Measurements from ENCODE around the gene ATP10B. TPM values are rescaled to one million over a fixed set of nuclear protein-coding genes. Genes with fewer than 3 reads are reported as not detected.

The ATP10B gene
- total and polyA plus RNA-seq, 2 of the 8 experiments (the other 6 are each of a cell fraction or from before 2014, with no cell fraction given), result 0.06 to 0.11 TPM

- CTCF ChIA-PET (ENCODE audit: partially characterized antibody), result no interaction called here
- WGBS, 2 experiments (ENCODE audit: extremely low coverage in 1 of 2, insufficient coverage in 1 of 2, insufficient read length in 1 of 2, insufficient replicate concordance in 2 of 2, low coverage in 1 of 2, low lambda C conversion rate in 2 of 2, missing lambda C conversion rate in 1 of 2), result 85% methylated on average over 4 of the region's 4 CpGs; no CpG with 5 or more reads in 1 of the 2 experiments
- Histone ChIP-seq H2BK5ac (ENCODE audit: low read depth, low read length) (no peak overlapping the region), H2BK12ac (ENCODE audit: low read depth, low read length) (no peak overlapping the region), H3K4me2 (ENCODE audit: insufficient read depth in 1 of 2, low read depth in 2 of 2, low read length in 2 of 2) (no peak overlapping the region), H3K18ac (ENCODE audit: extremely low read depth, low read length) (no peak overlapping the region), H3K23ac (ENCODE audit: insufficient read length) (no peak overlapping the region), H3K14ac (ENCODE audit: insufficient read length) (no peak overlapping the region), H3K27me3 (replicated peaks in 1 of 4; ENCODE audit: control insufficient read depth in 3 of 4, extremely low read depth in 1 of 4, insufficient read depth in 3 of 4, low read length in 3 of 4) (no peaks in the 10 kb centered on the region), H4K91ac (replicated peaks; ENCODE audit: insufficient read length, low read length) (no peak overlapping the region), H4K20me1 (replicated peaks in 1 of 2; ENCODE audit: control insufficient read depth in 1 of 2, insufficient read depth in 2 of 2, low read length in 2 of 2) (no peaks in the 10 kb centered on the region), H3K56ac (replicated peaks; ENCODE audit: insufficient read length, low read depth, low read length) (no peak overlapping the region), H3K4ac (replicated peaks; ENCODE audit: insufficient read length, low read depth, low read length) (no peak overlapping the region), H3K9me3 (ENCODE audit: insufficient read depth in 2 of 2, low read depth in 1 of 2, low read length in 1 of 2) (no peaks in the 10 kb centered on the region), H4K8ac (ENCODE audit: extremely low read depth, insufficient read depth, low read length) (no peak overlapping the region), H2BK15ac (ENCODE audit: low read length) (no peak overlapping the region), H3K27ac (ENCODE audit: low read depth, low read length) (no peak overlapping the region), H3K4me1 (replicated peaks in 1 of 4; ENCODE audit: control insufficient read depth in 3 of 4, insufficient read depth in 4 of 4, low read length in 3 of 4) (no peaks in the 10 kb centered on the region), H2AK5ac (ENCODE audit: low read depth, low read length) (no peak overlapping the region), H3K79me2 (ENCODE audit: control insufficient read depth in 1 of 2, insufficient read depth in 2 of 2, low read length in 2 of 2) (no peaks in the 10 kb centered on the region), H3K4me3 (ENCODE audit: extremely low read depth in 1 of 4, insufficient read depth in 2 of 4, low read depth in 3 of 4, low read length in 4 of 4) (no peak overlapping the region), H2BK120ac (replicated peaks; ENCODE audit: low read depth, low read length) (no peak overlapping the region), H3K36me3 (ENCODE audit: control insufficient read depth in 2 of 4, insufficient read depth in 4 of 4, low read length in 3 of 4) (no peaks in the 10 kb centered on the region), H3K79me1 (ENCODE audit: low read depth, low read length) (no peaks in the 10 kb centered on the region), H2BK20ac (ENCODE audit: low read length) (no peak overlapping the region), H3K23me2 (ENCODE audit: low read depth, low read length) (no peaks in the 10 kb centered on the region), H2AFZ (ENCODE audit: low read length) (no peak overlapping the region), H4K5ac (ENCODE audit: insufficient read length, low read depth, low read length) (no peak overlapping the region), H3K9ac (replicated peaks in 1 of 4; ENCODE audit: extremely low read depth in 1 of 4, low read depth in 3 of 4, low read length in 3 of 4) (no peak overlapping the region)
- DNase-seq (ENCODE audit: low read depth in 1 of 2, low spot score in 2 of 2), result no peak
- no peak for FAIRE-seq
- POLR2A ChIA-PET (ENCODE audit: partially characterized antibody), result no interaction called here
- TF ChIP-seq POU5F1 (IDR thresholded peaks at IDR 0.05; ENCODE audit: low read depth, low read length), result no peak
- no peak for TF ChIP-seq CHD2 (IDR thresholded peaks at IDR 0.05; ENCODE audit: low read length)
- TF ChIP-seq HDAC2 (IDR thresholded peaks at IDR 0.05; ENCODE audit: borderline replicate concordance in 1 of 2, low read depth in 2 of 2, low read length in 2 of 2), result no peak
- no peak for TF ChIP-seq SIX5 (IDR thresholded peaks at IDR 0.05; ENCODE audit: low read depth, low read length)
Measured at GRCh38 chr5:160556846-160557245, 295.2 kb downstream of the ATP10B start.

Data from H1 (cell line).